ENCODE data around the gene MOV10L1.

GRCh38 chr22:50148166-50148500 lies 58.3 kb downstream of the MOV10L1 start:
- no peak for TF ChIP-seq POLR2A (IDR thresholded peaks at IDR 0.05)
- no peak for TF ChIP-seq CTCF (IDR thresholded peaks at IDR 0.05)

Data from heart left ventricle (tissue), 13 donors.